ENCODE results near the gene SERPINA5. TPM values are rescaled to one million over a fixed set of nuclear protein-coding genes. Genes with fewer than 3 reads are reported as not detected.
"Not testable (repeated sequence)": the region's sequence is repeated elsewhere in the genome, so short reads cannot be mapped to it uniquely, and the experiment has no call there.

SERPINA5 gene
- total RNA-seq, 4 donors from 2014 or later: not detected

DNA sequence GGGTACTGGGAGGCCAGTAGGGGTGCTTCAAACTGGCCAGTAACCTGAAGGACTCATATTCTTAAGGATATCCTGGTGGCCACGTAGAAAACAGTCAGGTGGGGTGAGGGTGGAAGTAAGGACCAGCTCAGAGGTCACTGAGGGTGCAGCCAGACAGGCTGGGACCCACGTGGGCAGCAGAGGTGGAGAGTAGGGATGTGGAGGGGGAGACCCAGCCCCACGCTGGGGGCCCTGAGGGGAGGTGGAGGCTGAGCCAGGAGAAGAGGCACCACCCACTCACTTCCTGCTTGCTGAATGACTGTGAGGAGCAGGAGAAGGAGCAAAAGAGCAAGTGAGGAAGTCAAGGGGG is 18.4 kb downstream of the SERPINA5 start:
- peak in 1 of 3 donors; percentile 52 for DNase-seq
- Histone ChIP-seq H3K27me3 (no peaks in the 10 kb centered on the region), H3K4me3 (no peak overlapping the region), H3K27ac (peak overlapping the region; percentile 32 to 91 (median 66)), H3K4me1 (peaks cover 0 to 22% (median 10%) of the 10 kb centered on the region in 4 donors), H3K36me3 (no peaks in the 10 kb centered on the region), H3K9me3 (no peaks in the 10 kb centered on the region)
- TF ChIP-seq POLR2A (IDR thresholded peaks at IDR 0.05): no peak
- TF ChIP-seq, protein P1, sequence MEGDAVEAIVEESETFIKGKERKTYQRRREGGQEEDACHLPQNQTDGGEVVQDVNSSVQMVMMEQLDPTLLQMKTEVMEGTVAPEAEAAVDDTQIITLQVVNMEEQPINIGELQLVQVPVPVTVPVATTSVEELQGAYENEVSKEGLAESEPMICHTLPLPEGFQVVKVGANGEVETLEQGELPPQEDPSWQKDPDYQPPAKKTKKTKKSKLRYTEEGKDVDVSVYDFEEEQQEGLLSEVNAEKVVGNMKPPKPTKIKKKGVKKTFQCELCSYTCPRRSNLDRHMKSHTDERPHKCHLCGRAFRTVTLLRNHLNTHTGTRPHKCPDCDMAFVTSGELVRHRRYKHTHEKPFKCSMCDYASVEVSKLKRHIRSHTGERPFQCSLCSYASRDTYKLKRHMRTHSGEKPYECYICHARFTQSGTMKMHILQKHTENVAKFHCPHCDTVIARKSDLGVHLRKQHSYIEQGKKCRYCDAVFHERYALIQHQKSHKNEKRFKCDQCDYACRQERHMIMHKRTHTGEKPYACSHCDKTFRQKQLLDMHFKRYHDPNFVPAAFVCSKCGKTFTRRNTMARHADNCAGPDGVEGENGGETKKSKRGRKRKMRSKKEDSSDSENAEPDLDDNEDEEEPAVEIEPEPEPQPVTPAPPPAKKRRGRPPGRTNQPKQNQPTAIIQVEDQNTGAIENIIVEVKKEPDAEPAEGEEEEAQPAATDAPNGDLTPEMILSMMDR (IDR thresholded peaks at IDR 0.05): peak in 1 of 6 experiments; percentile 11

- TF ChIP-seq POLR2A (IDR thresholded peaks at IDR 0.05): no peak
- TF ChIP-seq, protein P1 (IDR thresholded peaks at IDR 0.05): no peak
Measured at GRCh38 chr14:94600148-94600545, 18.9 kb downstream of the SERPINA5 start.

DNA sequence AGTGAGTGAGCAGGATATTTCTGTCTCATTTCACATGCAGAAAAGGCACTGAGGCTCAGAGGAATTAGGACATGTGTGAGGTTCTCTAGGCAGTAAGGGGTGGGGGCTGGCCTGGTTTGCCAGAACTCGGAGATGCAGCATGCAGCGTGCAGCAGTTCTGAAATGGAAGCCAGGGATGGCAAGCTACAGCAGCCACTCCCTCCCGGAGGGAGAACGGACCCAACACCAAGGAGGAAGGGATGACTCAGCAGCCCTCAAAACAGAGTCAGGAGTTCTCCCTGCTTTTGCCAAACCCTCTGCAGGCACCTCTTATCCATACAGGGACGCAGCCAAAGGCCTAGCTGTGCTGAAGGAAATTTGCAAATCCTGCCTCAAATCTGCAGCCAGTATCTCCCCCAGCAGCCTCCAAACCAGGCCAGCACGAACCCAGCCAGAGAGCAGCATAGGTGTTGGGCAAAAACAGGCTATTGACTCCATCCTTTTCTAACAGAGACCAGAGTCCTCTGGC is 20.7 kb downstream of the SERPINA5 start:
- H3K36me3 ChIP-seq: no peaks in the 10 kb centered on the region
- H3K4me1 ChIP-seq: peaks cover 0 to 22% (median 10%) of the 10 kb centered on the region in 4 donors
- no peaks in the 10 kb centered on the region for H3K27me3 ChIP-seq
- H3K9me3 ChIP-seq: no peaks in the 10 kb centered on the region
- H3K27ac ChIP-seq: peak overlapping the region; percentile 5 to 82 (median 32)
- no peak overlapping the region for H3K4me3 ChIP-seq
- DNase-seq: peak in 2 of 3 donors; percentile 17 to 69
- no peak for TF ChIP-seq POLR2A (IDR thresholded peaks at IDR 0.05)
- TF ChIP-seq, protein P1 (IDR thresholded peaks at IDR 0.05): no peak

More at GRCh38 chr14:94600148-94600545, 18.9 kb downstream of the SERPINA5 start:
- Histone ChIP-seq H3K4me3 (no peak overlapping the region), H3K27me3 (no peaks in the 10 kb centered on the region), H3K9me3 (no peaks in the 10 kb centered on the region), H3K27ac (peak overlapping the region; percentile 32 to 91 (median 66)), H3K36me3 (no peaks in the 10 kb centered on the region), H3K4me1 (peaks cover 0 to 22% (median 10%) of the 10 kb centered on the region in 4 donors)
- no peak for DNase-seq

- no peaks in the 10 kb centered on the region for H3K9me3 ChIP-seq
- H3K27me3 ChIP-seq: no peaks in the 10 kb centered on the region
- H3K36me3 ChIP-seq: no peaks in the 10 kb centered on the region
- H3K4me3 ChIP-seq: no peak overlapping the region
- peak overlapping the region in 3 of 4 donors; percentile 5 to 82 (median 25) for H3K27ac ChIP-seq
- no peak for DNase-seq
- peaks cover 0 to 22% (median 10%) of the 10 kb centered on the region in 4 donors for H3K4me1 ChIP-seq
- TF ChIP-seq, protein P1 (IDR thresholded peaks at IDR 0.05): no peak
- TF ChIP-seq POLR2A (IDR thresholded peaks at IDR 0.05): no peak
Measured at GRCh38 chr14:94602722-94603121, 21.5 kb downstream of the SERPINA5 start.

DNA sequence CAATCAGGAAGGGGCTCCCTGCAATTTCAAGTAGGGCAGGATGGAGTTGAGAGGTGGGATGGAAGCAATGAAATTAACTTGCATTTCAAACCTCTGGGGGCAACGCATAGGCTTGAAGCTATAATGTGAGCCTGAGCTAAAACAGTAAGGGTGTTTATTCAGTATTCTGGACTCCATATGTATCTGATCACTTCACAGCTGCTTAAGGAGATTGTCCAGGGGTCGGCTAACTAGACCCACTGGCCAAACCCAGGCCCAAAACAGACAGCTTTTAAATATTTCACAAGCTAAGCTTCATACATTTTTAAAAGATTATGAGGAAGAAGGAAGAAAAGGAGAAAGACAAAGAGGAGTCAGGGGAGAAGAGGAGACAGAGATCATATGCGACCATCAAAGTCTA is 24.1 kb downstream of the SERPINA5 start:
- TF ChIP-seq, protein P1 (IDR thresholded peaks at IDR 0.05): no peak
- TF ChIP-seq POLR2A (IDR thresholded peaks at IDR 0.05): no peak
- H3K27me3 ChIP-seq: no peaks in the 10 kb centered on the region
- H3K4me3 ChIP-seq: no peak overlapping the region
- H3K36me3 ChIP-seq: no peaks in the 10 kb centered on the region
- peaks cover 0 to under 1% (median 0%) of the 10 kb centered on the region in 4 donors for H3K4me1 ChIP-seq
- no peak for DNase-seq
- no peaks in the 10 kb centered on the region for H3K9me3 ChIP-seq
- H3K27ac ChIP-seq: no peak overlapping the region

DNA sequence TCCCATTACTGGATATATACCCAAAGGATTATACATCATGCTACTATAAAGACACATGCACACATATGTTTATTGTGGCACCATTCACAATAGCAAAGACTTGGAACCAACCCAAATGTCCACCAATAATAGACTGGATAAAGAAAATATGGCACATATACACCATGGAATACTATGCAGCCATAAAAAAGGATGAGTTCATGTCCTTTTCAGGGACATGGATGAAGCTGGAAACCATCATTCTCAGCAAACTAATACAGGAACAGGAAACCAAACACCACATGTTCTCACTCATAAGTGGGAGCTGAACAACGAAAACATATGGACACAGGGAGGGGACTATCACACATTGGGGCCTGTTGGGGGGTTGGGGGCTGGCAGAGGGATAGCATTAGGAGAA is 27.7 kb downstream of the SERPINA5 start:
- H3K27me3 ChIP-seq, H3K36me3 ChIP-seq, H3K4me3 ChIP-seq, H3K27ac ChIP-seq, H3K9me3 ChIP-seq, DNase-seq, H3K4me1 ChIP-seq: not testable (repeated sequence)
